ENCODE data around the gene DOP1A.

DOP1A gene

DNA sequence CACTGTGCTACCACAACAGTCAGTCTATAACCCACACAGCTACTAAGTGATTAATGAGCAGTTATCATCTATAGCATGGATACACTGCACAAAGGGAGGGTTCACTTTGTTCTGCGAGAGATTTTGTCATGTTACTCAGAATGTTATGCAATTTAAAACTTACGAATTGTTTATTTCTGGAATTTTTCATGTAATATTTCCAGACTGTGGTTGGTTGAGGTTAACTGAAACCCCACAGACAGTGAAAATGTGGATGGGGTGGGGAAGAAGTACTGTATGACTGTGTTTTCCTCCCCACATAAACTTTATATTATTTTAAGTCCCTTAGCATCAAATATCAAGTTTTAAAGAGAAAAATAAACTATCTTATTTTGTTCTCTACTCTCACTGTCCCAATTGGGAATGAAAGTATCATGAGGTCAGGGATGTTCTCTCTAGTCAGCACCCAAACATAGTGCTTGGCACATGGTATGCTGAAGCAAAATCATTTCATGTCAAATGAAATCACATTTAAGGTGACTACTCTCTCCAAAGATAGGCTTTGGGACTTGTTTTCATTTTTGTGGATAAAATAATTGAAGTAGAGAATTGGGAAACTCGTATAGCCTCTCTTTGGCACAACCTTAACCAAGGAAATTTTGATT is 25.4 kb downstream of the DOP1A start:
- TF ChIP-seq ZBTB7A (IDR thresholded peaks at IDR 0.05; ENCODE audit: low read depth): no peak
- no peak for TF ChIP-seq RAD21 (IDR thresholded peaks at IDR 0.05; ENCODE audit: low read depth)
- TF ChIP-seq, protein P1, sequence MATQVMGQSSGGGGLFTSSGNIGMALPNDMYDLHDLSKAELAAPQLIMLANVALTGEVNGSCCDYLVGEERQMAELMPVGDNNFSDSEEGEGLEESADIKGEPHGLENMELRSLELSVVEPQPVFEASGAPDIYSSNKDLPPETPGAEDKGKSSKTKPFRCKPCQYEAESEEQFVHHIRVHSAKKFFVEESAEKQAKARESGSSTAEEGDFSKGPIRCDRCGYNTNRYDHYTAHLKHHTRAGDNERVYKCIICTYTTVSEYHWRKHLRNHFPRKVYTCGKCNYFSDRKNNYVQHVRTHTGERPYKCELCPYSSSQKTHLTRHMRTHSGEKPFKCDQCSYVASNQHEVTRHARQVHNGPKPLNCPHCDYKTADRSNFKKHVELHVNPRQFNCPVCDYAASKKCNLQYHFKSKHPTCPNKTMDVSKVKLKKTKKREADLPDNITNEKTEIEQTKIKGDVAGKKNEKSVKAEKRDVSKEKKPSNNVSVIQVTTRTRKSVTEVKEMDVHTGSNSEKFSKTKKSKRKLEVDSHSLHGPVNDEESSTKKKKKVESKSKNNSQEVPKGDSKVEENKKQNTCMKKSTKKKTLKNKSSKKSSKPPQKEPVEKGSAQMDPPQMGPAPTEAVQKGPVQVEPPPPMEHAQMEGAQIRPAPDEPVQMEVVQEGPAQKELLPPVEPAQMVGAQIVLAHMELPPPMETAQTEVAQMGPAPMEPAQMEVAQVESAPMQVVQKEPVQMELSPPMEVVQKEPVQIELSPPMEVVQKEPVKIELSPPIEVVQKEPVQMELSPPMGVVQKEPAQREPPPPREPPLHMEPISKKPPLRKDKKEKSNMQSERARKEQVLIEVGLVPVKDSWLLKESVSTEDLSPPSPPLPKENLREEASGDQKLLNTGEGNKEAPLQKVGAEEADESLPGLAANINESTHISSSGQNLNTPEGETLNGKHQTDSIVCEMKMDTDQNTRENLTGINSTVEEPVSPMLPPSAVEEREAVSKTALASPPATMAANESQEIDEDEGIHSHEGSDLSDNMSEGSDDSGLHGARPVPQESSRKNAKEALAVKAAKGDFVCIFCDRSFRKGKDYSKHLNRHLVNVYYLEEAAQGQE (IDR thresholded peaks at IDR 0.05; ENCODE audit: low read depth): no peak
- TF ChIP-seq EGR1 (IDR thresholded peaks at IDR 0.05): no peak
- no peak for TF ChIP-seq TAF1 (IDR thresholded peaks at IDR 0.05; ENCODE audit: low read depth)
- no peak for TF ChIP-seq TEAD4 (IDR thresholded peaks at IDR 0.05)
- TF ChIP-seq, protein P2, sequence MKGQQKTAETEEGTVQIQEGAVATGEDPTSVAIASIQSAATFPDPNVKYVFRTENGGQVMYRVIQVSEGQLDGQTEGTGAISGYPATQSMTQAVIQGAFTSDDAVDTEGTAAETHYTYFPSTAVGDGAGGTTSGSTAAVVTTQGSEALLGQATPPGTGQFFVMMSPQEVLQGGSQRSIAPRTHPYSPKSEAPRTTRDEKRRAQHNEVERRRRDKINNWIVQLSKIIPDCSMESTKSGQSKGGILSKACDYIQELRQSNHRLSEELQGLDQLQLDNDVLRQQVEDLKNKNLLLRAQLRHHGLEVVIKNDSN (IDR thresholded peaks at IDR 0.05): no peak
- no peak for TF ChIP-seq EP300 (IDR thresholded peaks at IDR 0.05; ENCODE audit: borderline replicate concordance)
- no peak for TF ChIP-seq CREB1 (IDR thresholded peaks at IDR 0.05; ENCODE audit: low read depth)
- no peak for TF ChIP-seq NFIC (IDR thresholded peaks at IDR 0.05)
- TF ChIP-seq, protein P3, sequence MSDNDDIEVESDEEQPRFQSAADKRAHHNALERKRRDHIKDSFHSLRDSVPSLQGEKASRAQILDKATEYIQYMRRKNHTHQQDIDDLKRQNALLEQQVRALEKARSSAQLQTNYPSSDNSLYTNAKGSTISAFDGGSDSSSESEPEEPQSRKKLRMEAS (IDR thresholded peaks at IDR 0.05): no peak

DNA sequence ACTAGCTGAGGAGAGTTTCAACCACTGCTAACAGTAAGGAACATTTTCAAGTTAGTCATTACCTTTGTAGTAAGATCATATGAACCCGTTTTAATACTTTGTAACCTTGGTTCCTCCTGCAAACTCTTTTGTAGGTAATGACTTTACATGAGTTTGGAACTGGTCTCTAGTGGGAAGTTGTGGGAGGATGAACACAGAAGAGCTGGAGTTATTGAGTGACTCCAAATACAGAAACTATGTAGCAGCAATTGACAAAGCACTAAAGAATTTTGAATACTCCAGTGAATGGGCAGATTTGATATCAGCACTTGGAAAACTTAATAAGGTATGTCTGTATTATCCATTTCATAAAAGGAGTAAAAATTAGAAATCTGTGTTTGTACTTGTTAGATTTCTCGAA is 29.3 kb downstream of the DOP1A start:
- TF ChIP-seq TAF1 (IDR thresholded peaks at IDR 0.05; ENCODE audit: low read depth) (no peak), ZBTB7A (IDR thresholded peaks at IDR 0.05; ENCODE audit: low read depth) (no peak), NFIC (IDR thresholded peaks at IDR 0.05) (no peak), TCF12 (IDR thresholded peaks at IDR 0.05; ENCODE audit: low read depth) (no peak), CREB1 (IDR thresholded peaks at IDR 0.05; ENCODE audit: low read depth) (no peak), EP300 (IDR thresholded peaks at IDR 0.05; ENCODE audit: borderline replicate concordance) (no peak), EGR1 (IDR thresholded peaks at IDR 0.05) (no peak), CEBPB (IDR thresholded peaks at IDR 0.05) (no peak), TEAD4 (IDR thresholded peaks at IDR 0.05) (no peak), RAD21 (IDR thresholded peaks at IDR 0.05; ENCODE audit: low read depth) (no peak), YY1 (IDR thresholded peaks at IDR 0.05; ENCODE audit: low read depth) (no peak), FOXM1 (IDR thresholded peaks at IDR 0.05; ENCODE audit: borderline replicate concordance, low read depth) (no peak)
- TF ChIP-seq, protein P2 (IDR thresholded peaks at IDR 0.05): no peak
- TF ChIP-seq, protein P1 (IDR thresholded peaks at IDR 0.05; ENCODE audit: low read depth): no peak
- TF ChIP-seq, protein P3 (IDR thresholded peaks at IDR 0.05): no peak

DNA sequence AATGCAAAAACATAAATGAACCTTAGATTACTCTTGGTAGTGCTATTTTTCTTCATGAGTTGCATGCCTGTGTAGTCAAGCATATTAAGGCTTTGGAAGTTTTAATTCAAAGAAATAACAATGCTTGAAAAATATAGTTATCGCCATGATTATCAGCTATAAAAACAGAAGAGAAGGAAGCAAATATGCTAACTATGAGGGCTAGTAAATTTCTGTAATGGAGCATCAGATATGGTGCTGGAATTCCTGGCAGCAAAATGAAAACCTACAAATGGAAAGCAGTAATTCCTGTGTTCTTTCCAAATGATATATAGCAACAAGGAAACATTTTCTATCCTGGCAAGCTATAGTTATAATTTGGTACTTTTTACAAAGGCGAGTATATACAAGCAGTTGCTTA is 29.7 kb downstream of the DOP1A start:
- TF ChIP-seq, protein P3 (IDR thresholded peaks at IDR 0.05): no peak
- 0 out of 2 replicates have a peak, but pooled peaks have one; percentile 22 for TF ChIP-seq TEAD4 (IDR thresholded peaks at IDR 0.05)

DNA sequence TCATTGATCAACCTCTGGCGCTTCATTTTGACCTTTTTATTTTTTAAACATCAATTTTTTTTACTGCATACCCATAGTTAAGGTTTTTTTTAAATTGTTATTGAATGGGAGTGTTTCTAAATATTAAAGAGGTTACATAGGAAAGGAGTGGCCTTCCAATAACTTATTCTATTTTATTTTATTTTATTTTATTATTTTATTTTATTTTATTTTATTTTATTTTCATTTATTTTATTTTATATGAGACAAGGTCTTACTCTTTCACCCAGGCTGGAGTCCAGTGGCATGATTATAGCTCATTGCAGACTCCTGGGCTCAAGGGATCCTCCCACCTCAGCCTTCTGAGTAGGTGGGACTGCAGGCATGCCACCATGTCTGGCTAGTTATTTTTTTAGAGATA is 30.2 kb downstream of the DOP1A start:
- TF ChIP-seq, protein P3 (IDR thresholded peaks at IDR 0.05): no peak
- no peak for TF ChIP-seq TEAD4 (IDR thresholded peaks at IDR 0.05)
- TF ChIP-seq FOXM1 (IDR thresholded peaks at IDR 0.05; ENCODE audit: borderline replicate concordance, low read depth): no peak
- TF ChIP-seq NFIC (IDR thresholded peaks at IDR 0.05): no peak
- no peak for TF ChIP-seq TAF1 (IDR thresholded peaks at IDR 0.05; ENCODE audit: low read depth)
- no peak for TF ChIP-seq EP300 (IDR thresholded peaks at IDR 0.05; ENCODE audit: borderline replicate concordance)
- TF ChIP-seq CEBPB (IDR thresholded peaks at IDR 0.05): no peak
- TF ChIP-seq ZBTB7A (IDR thresholded peaks at IDR 0.05; ENCODE audit: low read depth): no peak
- TF ChIP-seq YY1 (IDR thresholded peaks at IDR 0.05; ENCODE audit: low read depth): no peak
- TF ChIP-seq CREB1 (IDR thresholded peaks at IDR 0.05; ENCODE audit: low read depth): no peak
- TF ChIP-seq EGR1 (IDR thresholded peaks at IDR 0.05): no peak
- TF ChIP-seq, protein P1 (IDR thresholded peaks at IDR 0.05; ENCODE audit: low read depth): no peak
- no peak for TF ChIP-seq TCF12 (IDR thresholded peaks at IDR 0.05; ENCODE audit: low read depth)
- TF ChIP-seq, protein P2 (IDR thresholded peaks at IDR 0.05): no peak
- TF ChIP-seq RAD21 (IDR thresholded peaks at IDR 0.05; ENCODE audit: low read depth): no peak
